GDM1 (cell line): ENCODE results near the gene PPA1.
"Not testable (repeated sequence)": the region's sequence is repeated elsewhere in the genome, so short reads cannot be mapped to it uniquely, and the experiment has no call there.

ENCODE experiments used
- DNase-seq: peaks from one replicate; lab custom pipeline; 2025; lab: John Stamatoyannopoulos, UW

PPA1 gene

DNA sequence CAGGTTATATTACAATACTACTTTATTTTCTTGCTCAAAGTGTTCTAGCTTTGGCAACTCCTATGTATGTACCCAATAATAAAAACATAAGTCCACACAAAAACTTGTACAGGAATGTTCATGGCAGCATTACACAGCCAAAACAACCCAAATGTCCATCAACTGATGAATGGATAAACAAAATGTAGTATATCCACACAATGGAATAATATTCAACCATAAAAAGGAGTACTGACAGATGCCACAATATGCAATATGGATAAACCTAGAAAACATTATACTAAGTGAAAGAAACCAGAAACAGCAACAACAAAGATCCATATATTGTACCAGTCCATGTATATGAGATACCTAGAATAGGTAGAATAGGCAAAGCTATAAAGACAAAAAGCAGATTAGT is 21.0 kb downstream of the PPA1 start:
- no peak for DNase-seq

DNA sequence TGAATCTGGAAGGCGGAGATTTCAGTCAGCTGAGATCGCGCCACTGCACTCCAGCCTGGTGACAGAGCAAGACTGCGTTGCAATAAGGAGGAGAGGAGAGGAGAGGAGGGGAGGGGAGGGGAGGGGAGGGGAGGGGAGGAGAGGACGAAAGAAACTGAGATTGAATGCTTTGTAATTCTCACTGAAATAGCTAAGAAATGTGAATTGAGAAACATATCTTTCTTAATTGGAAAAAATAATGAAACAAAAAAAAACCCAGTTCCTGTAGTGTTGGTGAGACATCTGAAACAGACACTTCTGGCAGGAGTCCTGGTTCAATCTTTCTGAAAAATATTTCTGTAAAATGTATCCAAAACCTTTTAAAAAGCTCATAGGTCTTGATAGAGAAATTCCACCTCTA is 26.5 kb downstream of the PPA1 start:
- no peak for DNase-seq

DNA sequence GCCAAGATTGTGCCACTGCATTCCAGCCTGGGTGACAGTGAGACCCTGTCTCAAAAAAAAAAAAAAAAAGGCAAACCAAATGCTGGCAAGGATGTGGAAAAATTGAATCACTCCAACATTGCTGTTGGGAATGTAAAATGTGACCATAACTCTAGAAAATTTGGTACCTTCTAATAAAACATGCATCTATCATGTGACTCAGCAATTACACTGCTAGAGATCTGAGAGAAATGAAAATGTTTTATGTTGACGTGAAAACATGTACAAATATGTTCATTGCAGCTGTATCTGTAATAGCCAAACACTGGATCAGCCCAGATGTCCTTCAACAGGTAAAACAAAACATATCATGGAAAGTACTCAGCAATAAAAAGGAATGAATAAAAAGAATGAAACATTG is 32.1 kb downstream of the PPA1 start:
- DNase-seq = no peak

DNA sequence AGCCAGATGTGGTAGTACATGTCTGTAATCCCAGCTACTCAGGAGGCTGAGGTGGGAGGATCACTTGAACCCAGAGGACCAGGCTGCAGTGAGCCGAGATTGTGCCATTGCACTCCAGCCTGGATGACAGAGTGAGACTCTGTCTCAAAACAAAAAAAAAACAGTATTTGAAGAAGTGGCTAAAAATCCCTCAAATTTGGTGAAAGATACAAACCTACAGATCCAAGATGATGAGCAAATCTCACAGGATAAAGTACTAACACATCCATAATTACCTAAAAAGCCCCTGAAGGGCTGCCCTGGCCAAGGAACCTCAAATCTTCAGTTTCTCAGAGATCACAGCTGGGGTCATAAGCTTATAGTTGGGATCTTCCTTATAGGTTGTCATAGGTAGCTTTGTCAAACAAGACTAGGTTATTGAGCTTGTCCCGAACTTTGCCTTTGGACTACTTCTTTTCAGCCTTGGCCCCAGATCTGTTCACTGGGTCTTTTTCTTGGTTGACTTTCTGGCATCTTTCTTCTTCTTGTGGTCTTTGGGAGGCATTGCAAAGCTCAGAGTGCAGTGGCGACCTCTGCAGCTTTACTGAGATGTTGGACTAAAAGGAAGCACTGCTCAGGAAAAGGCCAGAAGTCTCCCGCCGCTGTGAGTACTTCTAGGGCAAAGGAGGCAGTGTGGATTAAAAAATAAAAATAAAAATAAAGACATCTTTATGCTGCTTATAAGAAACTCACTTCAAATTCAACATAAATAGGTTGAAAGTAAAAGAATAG is 34.3 kb downstream of the PPA1 start:
- no peak for DNase-seq

- DNase-seq = peak; percentile 31
Observed at GRCh38 chr10:70197235-70197945, 35.8 kb downstream of the PPA1 start.

GRCh38 chr10:70193391-70193844 is 39.8 kb downstream of the PPA1 start:
- DNase-seq = no peak

DNA sequence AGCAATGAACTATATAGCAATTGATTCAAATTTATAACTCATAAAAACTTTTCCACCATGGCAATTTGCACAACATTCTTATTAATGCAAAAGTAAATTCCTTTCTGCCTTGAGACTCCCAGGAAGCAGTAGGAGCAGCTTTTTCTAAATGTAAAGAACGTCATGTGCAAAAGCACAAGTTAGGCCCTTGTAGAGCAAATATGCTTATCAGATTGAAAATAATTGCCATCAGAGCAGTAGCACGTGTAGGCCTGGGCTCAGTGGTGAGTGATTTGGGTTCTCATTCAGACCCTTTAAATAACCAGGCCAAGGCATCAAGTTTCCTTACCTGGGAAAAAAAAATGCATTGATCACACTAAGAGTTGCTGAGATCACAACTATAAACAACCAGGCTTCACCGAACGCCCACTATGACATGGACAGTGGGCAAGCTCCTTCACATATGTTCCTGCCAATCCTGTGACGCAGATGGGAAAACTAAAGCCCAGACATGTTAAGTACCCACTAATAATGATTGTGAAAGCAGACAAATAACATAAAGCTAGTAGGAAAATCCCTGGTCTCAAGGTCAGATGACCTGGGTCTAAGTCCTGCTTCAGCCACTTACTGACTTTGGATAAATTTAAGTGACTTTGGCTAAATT is 40.8 kb downstream of the PPA1 start:
- no peak for DNase-seq

DNA sequence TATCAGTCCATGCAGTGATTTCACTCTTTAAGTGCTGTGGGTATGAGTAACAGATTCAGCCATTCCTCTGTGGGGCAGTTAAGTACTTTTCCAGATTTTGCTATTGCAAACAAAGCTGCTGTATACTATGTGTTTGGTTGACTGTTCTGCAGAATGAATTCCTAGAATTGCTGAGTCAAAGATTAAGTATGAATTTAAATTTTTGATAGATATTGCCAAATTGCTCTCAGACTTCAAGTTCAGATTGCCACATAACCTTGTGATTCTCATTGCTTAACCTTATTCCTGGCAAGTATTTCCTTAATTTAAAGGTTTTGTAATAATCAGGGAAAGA is 41.3 kb downstream of the PPA1 start:
- no peak for DNase-seq

DNA sequence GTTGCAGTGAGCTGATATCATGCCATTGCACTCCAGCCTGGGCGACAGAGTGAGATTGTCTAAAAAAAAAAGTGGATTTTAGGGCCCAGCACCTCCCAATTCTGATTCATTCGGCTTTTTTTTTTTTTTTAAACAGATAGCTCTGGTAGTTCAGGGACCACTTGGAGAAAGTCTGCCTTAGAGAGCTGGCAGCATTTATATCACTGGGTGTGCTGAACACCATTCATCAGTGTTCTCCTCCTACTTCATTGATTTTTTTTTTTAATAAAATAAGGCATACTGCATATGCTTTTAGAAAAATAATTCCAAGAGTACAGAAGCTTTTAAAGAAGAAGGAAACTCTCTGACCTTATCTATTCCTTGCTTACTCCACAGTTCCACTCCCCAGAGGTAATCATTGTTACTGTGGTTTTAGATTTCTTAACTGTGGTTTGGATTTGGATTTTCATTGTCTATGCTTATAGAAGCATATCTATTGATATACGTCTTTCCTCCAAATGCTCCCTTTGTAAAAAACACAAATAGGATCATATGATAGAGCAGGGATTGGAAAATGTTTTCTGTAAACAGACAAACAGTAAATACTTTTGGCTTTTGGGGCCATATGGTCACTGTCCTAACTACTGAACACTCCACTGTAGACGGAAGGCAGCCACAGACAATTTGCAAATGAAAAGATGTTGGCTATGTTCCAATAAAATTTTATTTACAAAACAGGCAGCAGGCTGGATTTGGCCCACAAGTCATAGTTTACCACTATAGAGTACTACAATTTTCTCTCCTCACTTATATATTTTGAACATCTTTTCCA is 41.9 kb downstream of the PPA1 start:
- no peak for DNase-seq

DNA sequence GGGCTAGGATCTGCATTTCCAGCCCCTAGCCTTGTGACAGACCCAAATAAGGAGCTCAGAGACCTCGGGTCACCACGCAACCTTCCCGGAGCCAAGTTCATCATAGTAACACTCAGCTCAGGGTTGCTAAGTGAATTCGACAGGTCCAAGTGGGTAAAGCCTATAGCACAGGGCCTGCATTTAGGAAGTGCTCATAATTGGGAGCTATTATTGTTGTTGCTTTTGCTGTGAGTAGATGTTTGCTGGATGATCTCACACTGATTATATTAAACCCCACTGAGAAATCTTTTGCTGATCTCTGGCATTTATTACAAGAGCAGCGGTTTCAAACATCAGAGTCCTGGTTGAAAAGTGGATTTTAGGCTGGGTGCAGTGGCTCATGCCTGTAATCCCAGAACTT is 42.6 kb downstream of the PPA1 start:
- no peak for DNase-seq

DNA sequence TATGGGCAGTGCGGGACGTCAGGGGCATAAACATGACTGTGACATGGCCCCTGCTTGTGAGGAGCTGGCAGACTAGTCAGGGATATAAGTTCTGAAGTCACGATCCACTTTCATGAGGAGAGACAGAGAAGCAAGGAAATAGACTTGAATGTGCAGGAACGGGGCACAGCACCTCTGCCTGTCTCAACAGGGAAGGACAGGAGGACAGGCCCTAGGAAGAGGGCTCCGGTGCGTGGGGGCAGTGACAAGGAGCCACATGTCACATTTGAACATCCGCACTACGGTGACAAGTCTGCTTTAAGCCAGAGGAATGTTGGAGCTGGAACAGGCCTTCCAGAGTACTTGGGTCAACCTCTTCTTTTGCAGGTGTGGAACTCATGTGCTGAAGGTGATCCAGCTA is 43.1 kb downstream of the PPA1 start:
- no peak for DNase-seq

DNA sequence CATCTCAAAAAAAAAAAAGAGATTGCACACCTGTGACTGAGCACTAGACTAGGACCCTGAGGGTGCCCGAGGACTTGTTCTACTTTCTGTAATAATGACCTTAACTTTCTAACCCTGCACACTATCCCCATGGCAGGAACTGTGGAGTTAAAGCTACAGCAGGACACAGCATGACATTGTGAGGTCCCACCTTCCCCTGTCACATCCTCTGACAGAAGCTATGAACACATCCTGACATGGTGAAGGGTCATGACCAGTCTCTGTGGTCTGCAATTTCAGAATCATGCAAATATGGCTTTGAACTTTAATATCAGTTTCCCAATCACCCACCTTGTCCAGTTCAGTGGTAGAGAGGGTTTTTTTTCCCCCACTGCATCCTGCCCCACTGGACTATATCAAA is 44.5 kb downstream of the PPA1 start:
- DNase-seq = no peak

DNA sequence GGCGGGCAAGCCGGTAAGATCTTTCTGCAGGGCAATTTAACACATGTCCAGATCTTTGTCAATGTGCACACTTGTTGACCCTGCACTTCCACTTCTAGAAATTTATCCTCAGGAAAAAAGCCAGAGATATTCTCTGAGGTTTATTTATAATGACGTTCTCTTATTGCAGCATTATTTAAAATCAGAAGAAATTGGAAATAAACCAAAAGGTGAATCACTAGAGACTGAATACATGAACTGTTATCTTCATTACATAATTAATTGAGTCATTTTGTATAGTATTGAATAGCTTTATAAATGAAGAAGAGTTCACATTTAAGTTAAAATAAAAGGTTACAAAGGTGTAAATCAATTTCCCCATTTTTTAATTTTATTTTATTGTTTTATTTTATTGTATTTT is 46.7 kb downstream of the PPA1 start:
- no peak for DNase-seq

DNA sequence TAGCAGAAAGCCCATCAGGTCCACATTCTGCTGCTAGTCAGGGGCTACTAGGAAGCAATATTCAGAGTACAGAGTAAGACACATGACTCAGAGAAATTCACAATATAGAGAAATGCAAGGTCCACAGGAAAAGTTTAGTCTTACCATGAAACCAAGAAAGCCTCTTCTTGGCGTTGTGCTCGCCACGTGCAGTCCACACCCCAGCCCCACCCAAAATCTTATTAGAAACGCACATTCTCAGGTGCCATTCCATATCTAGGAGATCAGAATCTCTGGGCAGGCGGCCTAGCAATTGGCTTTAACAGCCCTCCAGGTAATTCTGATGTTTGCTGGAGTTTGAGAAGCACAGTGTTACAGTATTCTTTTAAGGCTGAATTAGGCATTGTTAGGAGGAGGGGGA is 47.1 kb downstream of the PPA1 start:
- DNase-seq = no peak

- no peak for DNase-seq
Observed at GRCh38 chr10:70183304-70183703, 49.9 kb downstream of the PPA1 start.

- DNase-seq = not testable (repeated sequence)
Observed at GRCh38 chr10:70179209-70179608, 54.0 kb downstream of the PPA1 start.

DNA sequence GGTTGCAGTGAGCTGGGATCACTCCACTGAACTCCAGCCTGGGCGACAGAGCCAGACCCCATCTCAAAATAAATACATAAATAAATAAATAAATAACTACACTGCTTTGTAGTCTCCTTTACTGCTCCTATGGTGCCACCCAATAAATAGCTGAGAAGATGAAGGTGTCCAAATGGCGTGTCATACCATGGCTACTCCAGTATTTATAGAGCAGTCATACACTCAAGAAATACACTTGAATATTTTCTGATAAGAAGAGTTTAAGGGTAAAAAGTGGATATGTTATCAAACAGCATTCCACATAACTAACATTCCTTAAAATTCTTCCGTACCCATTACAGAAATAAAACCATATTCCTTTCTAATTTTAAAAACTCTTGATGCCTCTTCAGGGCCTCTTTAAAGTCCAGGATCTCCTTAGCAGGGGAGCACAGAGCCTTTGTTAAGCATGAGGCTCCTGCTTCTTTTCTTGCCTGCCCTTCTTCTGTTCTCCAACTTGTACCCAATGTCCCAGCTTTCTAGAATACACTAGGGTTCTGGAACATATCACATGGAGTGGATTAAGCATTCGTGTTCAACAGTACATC is 55.0 kb downstream of the PPA1 start:
- no peak for DNase-seq

- no peak for DNase-seq
Observed at GRCh38 chr10:70176441-70176840, 56.8 kb downstream of the PPA1 start.

- no peak for DNase-seq
Observed at GRCh38 chr10:70175516-70175915, 57.7 kb downstream of the PPA1 start.

DNA sequence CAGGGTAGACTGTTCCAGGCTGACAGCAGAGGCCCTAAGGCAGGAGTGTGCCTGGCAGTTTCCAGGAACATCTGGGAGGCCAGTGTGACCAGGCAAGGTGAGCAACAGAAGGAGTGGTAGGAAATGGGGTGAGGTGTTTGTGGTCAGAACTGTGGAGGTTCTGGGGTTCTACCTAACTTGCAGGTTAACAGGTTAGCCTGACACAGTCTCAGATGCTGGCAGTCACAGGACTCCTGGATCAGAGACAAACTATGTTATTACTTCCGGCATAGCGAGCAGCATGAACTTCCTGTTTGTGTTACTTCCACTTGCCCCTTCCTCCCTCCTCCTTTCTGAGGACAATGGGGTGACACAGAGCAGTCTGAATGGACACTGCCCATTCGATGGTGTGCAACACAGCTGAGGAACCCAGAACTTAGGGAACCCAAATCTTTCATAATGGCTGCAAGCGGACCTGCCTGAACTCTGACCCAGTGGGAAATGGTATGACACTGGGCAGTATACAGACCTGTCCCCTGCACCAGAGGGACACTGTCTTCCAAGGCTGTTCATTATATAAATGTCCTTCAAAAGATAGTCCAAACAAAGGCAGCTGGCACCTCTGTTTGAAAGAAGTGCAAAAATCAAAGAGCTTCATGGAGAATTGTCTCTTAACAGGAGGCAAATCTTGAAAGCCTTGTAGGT is 59.0 kb downstream of the PPA1 start:
- DNase-seq = no peak

DNA sequence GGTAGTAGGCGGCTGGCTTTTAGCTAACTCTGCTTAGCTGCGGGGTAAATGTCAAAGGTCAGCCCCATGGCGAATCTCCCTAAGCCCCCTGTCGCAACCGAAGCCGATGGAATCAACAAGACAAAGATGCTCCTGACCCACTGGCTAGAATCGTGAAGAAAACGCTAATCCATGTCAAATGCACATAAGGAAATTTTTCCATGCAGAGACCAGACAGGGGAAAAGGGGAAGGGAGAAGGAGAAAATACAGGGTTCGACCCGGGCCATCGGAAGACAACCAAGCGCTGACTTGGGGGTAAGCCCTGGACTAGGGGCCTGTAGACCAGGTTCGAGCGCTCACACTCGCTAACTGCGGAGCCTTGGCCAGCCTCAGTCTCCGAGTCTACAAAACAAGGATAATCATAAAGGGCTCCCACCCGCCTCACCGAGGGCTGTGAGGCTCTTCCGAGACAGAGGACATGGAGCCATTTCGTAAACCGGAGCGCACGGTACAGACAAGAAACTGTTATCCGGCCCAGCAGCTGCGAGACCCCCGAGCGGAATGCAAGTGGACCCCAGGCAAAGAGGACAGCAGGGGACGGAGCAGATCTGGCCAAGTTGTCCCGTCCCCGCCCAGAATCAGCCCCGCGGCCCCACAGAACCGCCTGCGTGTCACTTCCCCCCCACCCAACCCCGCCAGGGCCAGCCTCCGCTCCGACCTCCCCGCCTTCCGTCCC is 63.4 kb downstream of the PPA1 start:
- no peak for DNase-seq
